Stimulated activated CD4-positive, alpha-beta T cell treated with anti-CD3 and anti-CD28 coated beads, Interleukin-12 subunit alpha, Interleukin-12 subunit beta, amount 100 ng/mL, for 48 hours (primary cell): ENCODE measurements around the gene RRP8.

Experiments used
- DNase-seq, 3 donors: peaks; one replicate each; pipeline ENCODE4 v3.0.0-alpha.2; 2020; ENCODE audit warnings: low read depth in 2 of 3, low spot score in 1 of 3

RRP8 gene

GRCh38 chr11:6603287-6604080, at the start of gene RRP8, which contains the start of gene ILK:
Gene RRP8 (minus strand): TSS chr11:6603616. CDS start chr11:6603502, 114 bp downstream.
Gene ILK (plus strand): TSS chr11:6603774. CDS start chr11:6604272, 498 bp downstream.
- DNase-seq, result peak; percentile 74 to 83 (median 81)

GRCh38 chr11:6653097-6653496, 49.7 kb upstream of the RRP8 start:
- no peak for DNase-seq

- DNase-seq, result no peak
These were observed 48.8 kb upstream of the RRP8 start for GRCh38 chr11:6652182-6652581.

- DNase-seq, result no peak
These were observed 47.6 kb upstream of the RRP8 start for GRCh38 chr11:6650980-6651379.

- DNase-seq, result no peak
These were observed 46.7 kb upstream of the RRP8 start for GRCh38 chr11:6650104-6650503.

- DNase-seq, result no peak
These were observed 45.1 kb upstream of the RRP8 start for GRCh38 chr11:6648501-6648900.

- no peak for DNase-seq
These were observed 44.4 kb upstream of the RRP8 start for GRCh38 chr11:6647836-6648235.

GRCh38 chr11:6646918-6647679, 43.7 kb upstream of the RRP8 start:
- no peak for DNase-seq

GRCh38 chr11:6646576-6646917, 43.1 kb upstream of the RRP8 start:
- DNase-seq, result no peak

- no peak for DNase-seq
These were observed 42.7 kb upstream of the RRP8 start for GRCh38 chr11:6646071-6646470.

GRCh38 chr11:6642957-6643356, 39.5 kb upstream of the RRP8 start:
- no peak for DNase-seq

GRCh38 chr11:6640985-6641701, 37.7 kb upstream of the RRP8 start:
- DNase-seq, result no peak

GRCh38 chr11:6640036-6640984, 36.9 kb upstream of the RRP8 start:
- no peak for DNase-seq

- DNase-seq, result no peak
These were observed 35.0 kb upstream of the RRP8 start for GRCh38 chr11:6638429-6638828.

GRCh38 chr11:6637871-6638270, 34.5 kb upstream of the RRP8 start:
- DNase-seq, result no peak

- no peak for DNase-seq
These were observed 33.1 kb upstream of the RRP8 start for GRCh38 chr11:6636480-6636879.

- DNase-seq, result no peak
These were observed 31.9 kb upstream of the RRP8 start for GRCh38 chr11:6635082-6635932.

GRCh38 chr11:6634534-6634933, 31.1 kb upstream of the RRP8 start:
- no peak for DNase-seq
